HG03135 (cell line): ENCODE data around the gene FER.
A peak's percentile ranks its signal among the peaks of the same experiment; 100 is the strongest.
"Not testable (repeated sequence)": the region's sequence is repeated elsewhere in the genome, so short reads cannot be mapped to it uniquely, and the experiment has no call there.

Experiments
- ATAC-seq: cut with Tn5 transposase; IDR thresholded peaks from one replicate; pipeline ENCODE4 v1.9.1; 2021; ENCODE audit warnings: mild to moderate bottlenecking, moderate library complexity; ENCODE audit not compliant: unreplicated experiment

FER gene

DNA sequence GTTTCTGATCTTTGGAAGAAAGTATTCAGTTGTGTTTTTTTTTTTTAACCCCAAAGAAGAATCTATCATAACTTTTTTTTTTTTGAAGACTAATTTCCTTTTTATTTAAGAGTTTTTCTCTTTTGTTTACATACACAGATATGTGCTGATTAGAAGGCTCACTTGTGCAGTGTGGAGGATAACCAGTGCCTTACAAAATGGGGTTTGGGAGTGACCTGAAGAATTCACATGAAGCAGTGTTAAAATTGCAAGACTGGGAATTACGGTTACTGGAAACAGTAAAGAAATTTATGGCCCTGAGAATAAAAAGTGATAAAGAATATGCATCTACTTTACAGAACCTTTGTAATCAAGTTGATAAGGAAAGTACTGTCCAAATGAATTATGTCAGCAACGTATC is 50.3 kb downstream of the FER start:
- ATAC-seq, result no peak

DNA sequence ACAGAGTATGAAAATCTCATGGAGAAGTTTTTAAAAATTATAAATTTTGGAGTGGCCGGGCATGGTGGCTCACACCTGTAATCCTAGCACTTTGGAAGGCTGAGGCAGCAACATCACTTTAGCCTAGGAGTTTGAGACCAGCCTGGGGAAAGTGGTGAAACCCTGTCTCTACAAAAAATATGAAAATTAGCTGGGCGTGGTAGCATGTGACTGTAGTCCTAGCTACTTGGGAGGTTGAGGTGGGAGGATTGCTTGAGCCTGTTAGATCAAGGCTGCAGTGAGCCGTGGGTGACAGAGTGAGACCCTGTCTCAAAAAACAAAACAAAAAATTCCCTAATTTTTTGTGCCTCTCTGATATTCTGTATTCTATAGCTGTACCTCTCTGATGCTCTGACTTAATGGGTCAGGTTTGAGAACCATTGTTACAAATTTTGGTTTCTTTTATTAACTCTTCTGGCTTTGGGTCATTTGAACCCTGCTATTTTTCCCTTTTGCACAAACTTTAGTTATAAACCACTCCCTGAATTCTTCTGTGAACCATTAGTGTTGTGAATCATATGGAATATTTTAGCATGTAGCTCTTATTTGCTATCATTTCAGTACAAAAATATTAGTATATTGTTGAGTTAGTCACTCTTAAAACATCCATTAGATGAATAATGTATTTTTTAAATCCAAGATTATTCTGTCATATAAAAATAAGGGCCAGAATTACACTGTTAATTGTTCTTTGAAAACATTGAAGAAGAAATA is 51.0 kb downstream of the FER start:
- no peak for ATAC-seq

GRCh38 chr5:108801301-108801700 is 53.6 kb downstream of the FER start:
- no peak for ATAC-seq

DNA sequence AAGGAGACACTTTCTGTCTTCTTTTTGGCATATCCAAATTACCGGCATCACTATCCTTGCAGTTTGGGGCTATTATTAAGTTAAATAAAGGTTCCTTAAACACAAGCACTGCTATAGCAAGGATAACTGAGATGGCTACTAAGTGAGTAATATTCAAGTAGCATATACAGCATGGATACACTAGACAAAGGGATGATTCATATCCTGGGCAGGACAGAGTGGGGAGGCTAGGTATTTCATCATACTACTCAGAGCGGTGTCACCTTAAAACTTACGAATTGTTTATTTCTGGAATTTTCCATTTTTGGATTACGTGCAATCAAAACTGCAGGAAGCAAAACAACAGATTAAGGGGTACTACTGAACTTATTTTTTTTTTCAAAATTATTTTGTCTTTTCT is 54.1 kb downstream of the FER start:
- ATAC-seq, result no peak

DNA sequence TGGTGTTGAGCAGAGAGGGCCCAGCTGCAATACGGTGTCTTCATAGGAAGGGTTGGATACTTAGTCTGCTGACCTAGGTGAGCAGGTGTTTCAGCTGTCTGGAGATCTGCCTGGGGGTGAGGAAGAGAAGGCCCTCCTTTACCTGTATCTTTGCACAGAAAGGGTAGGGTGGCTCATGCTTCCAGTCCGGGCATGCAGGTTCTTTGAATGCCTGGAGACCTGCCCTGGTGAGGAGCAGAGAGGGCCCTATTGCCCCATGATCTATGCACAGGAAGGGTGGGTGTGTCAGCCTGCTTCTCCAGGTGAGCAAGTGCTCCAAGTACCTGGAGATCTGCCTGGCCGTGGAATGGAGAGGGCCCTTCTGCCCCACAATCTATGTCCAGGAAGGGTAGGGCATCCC is 63.0 kb downstream of the FER start:
- ATAC-seq, result no peak

GRCh38 chr5:108813673-108814072 is 66.0 kb downstream of the FER start:
- no peak for ATAC-seq

DNA sequence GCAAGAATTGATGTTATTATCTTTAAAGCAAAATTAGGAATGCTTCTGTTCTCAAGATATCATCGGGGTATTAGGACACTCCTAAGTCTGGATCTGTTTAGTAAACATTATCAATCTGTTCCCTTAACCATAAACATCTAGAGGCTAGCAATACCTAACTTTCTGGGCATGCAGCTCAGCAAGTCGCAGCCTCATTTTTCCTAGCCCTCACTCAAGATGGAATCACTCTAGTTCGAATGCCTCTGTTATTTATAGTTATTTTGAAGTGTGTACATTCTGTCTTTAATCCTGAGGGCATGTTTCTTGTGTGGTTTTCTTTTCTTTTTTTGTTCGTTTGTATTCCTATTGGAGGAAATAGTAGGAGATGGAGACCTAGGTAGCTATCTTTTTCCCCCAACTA is 66.9 kb downstream of the FER start:
- no peak for ATAC-seq

- peak; percentile 94 for ATAC-seq
These were observed 71.0 kb downstream of the FER start for GRCh38 chr5:108818613-108819272.

- ATAC-seq, result no peak
These were observed 73.3 kb downstream of the FER start for GRCh38 chr5:108820983-108821382.

DNA sequence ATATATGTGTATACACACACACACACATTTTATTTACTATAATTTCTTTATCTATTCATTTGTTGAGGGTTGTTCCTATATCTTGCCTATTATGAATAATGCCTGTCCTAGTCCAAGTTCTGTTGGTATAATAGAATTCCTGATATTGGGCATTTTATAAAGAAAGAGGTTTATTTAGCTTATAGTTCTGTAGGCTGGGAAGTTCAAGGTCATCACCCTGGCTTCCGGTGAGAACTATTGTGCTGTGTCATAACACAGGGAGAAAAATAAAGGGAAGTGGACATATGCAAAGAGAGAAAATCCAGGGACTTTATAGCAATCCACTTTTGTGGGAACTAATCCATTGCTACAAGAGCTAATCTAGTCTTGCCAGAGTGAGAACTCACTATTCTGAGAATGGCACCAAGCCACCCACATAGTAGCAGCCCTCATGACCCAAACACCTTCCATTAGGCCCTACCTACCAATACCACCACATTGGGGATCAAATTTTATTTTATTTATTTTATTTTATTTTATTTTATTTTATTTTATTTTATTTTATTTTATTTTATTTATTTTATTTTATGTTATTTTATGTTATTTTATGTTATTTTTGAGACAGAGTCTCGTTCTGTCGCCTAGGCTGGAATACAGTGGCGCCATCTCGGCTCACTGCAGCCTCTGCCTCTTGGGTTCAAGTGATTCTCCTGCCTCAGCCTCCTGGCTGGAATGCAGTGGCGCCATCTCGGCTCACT is 74.7 kb downstream of the FER start:
- ATAC-seq, result no peak

DNA sequence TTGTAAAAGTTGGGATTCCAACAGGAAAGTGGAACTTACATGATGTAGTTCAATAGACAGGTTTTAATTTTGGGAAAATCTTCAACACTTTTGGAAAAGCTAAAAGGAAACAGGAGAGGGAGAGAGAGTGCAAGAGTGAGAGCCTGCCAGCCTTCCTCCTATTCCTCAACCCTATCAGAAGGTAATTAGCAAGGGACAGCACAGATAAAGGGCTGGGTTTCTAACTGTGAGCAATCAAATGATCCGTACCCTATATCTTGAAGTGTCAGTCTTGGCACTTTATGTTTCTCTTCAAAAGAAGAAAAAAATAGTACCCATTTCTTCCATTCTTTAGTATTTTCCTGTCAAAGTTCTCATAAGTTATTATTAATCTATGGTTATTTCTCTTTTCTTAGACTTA is 79.4 kb downstream of the FER start:
- ATAC-seq, result no peak

- ATAC-seq, result no peak
These were observed 83.1 kb downstream of the FER start for GRCh38 chr5:108830705-108831276.

- ATAC-seq, result no peak
These were observed 88.8 kb downstream of the FER start for GRCh38 chr5:108836492-108836891.

GRCh38 chr5:108842260-108842941 is 94.7 kb downstream of the FER start:
- not testable (repeated sequence) for ATAC-seq

DNA sequence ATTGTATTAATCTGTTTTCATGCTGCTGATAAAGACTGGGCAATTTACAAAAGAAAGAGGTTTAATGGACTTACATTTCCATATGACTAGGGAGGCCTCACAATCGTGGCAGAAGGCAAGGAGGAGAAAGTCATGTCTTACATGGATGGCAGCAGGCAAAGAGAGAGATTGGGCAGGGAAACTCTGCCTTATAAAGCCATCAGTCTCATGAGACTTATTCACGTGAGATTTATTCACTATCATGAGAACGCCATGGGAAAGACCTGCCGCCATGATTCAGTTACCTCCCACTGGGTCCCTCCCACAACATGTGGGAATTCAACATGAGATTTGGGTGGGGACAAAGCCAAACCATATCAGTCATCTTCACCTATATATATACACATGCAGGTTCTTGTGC is 103.4 kb downstream of the FER start:
- not testable (repeated sequence) for ATAC-seq

GRCh38 chr5:108857905-108858304 is 110.2 kb downstream of the FER start:
- no peak for ATAC-seq

- ATAC-seq, result peak; percentile 96
These were observed 111.3 kb downstream of the FER start for GRCh38 chr5:108858959-108859358.

GRCh38 chr5:108862211-108862610 is 114.5 kb downstream of the FER start:
- ATAC-seq, result no peak

GRCh38 chr5:108866097-108866496 is 118.4 kb downstream of the FER start:
- not testable (repeated sequence) for ATAC-seq

DNA sequence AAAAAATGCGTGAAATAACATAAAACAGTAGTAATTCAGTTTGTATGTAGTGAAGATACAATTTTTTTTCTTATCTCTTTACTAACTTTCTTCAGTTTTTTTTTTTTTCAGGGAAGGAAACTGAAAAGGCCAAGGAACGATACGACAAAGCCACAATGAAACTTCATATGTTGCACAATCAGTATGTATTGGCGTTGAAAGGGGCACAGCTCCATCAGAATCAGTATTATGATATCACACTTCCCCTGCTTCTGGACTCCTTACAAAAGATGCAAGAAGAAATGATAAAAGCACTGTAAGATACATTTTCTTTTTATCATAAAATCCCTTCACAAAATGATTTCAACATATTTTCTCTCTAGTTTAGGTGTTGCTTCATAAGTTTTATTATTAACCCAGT is 120.0 kb downstream of the FER start:
- no peak for ATAC-seq

- ATAC-seq, result no peak
These were observed 121.4 kb downstream of the FER start for GRCh38 chr5:108869066-108869465.
